NCI-H146 (cell line): ENCODE measurements around the gene MTA3.

Experiments used
- DNase-seq: peaks from one replicate; lab custom pipeline; 2025; lab: John Stamatoyannopoulos, UW

Gene MTA3

DNA sequence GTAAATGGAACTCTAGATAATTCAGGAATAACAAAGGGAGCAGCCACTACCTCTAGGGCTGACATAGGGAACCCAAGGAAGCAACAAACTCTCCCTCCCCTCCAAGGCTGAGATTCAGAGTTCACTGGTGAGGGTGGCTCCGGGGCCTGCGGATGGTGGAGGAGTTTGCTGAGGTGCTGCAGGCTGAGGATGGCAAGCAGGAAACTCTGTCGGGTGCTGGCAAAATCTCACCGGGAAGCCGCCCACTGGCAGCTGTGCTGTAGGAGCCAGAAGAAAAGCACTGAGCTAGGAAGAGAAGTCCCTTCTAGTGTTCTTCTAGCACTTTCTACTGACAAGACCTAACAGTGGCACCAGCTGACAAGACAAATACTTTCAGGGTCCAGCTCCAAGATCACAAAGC is 236.5 kb downstream of the MTA3 start:
- no peak for DNase-seq
